Lower leg skin (tissue), 4 donors: ENCODE results near the gene KIAA1671. TPM values are rescaled to one million over a fixed set of nuclear protein-coding genes. Genes with fewer than 3 reads are reported as not detected.

Experiments
- DNase-seq, 2 donors: peaks; one replicate each; pipeline ENCODE4 v3.0.0-alpha.2; 2019; ENCODE audit warnings: low spot score in 2 of 2
- H3K4me3 ChIP-seq: fragments of 200-600 bp; sonication (generic); 2 replicates; pipeline ENCODE4 v1.5.1; 2017; ENCODE audit warnings: mild to moderate bottlenecking, low read depth; ENCODE audit not compliant: poor library complexity, severe bottlenecking
- POLR2A ChIP-seq, 2 donors: fragments of 450-650 bp; IDR thresholded peaks; one replicate each; pipeline ENCODE4 v1.6.1; 2016 to 2017; ENCODE audit warnings: antibody characterized with exemption in 2 of 2, mild to moderate bottlenecking in 1 of 2, moderate library complexity in 1 of 2
- WGBS, 2 donors: methylation state at CpG; one replicate each; pipeline ENCODE4 v1.1.5; 2018; 5-methylcytosine and 5-hydroxymethylcytosine counted together
- intact Hi-C: fragments of 100-400 bp; cut with DNase I; formaldehyde crosslinking; loops from one replicate; pipeline ENCODE4 v1.15.0; 2023; ENCODE audit warnings: low total_unique reads
- total RNA-seq, 4 donors: library from RNA; depleted of rRNA; stranded (reverse); fragments of >200 nt; gene quantifications; one replicate each; pipeline ENCODE4 v1.1.0, GENCODE V29; 2016
- TF ChIP-seq, protein P1 (sequence below), 3 donors: fragments of 450-650 bp; IDR thresholded peaks; one replicate each; pipeline ENCODE4 v1.5.1; 2016; ENCODE audit warnings: antibody characterized with exemption in 3 of 3, mild to moderate bottlenecking in 3 of 3, moderate library complexity in 2 of 3

KIAA1671 gene
- total RNA-seq, 4 donors from 2014 or later, result 60.0 to 87.8 (median 85.1) TPM

GRCh38 chr22:24994070-24994763 is 41.7 kb downstream of the KIAA1671 start:
- intact Hi-C loops, result no loop called here
- TF ChIP-seq, protein P1, sequence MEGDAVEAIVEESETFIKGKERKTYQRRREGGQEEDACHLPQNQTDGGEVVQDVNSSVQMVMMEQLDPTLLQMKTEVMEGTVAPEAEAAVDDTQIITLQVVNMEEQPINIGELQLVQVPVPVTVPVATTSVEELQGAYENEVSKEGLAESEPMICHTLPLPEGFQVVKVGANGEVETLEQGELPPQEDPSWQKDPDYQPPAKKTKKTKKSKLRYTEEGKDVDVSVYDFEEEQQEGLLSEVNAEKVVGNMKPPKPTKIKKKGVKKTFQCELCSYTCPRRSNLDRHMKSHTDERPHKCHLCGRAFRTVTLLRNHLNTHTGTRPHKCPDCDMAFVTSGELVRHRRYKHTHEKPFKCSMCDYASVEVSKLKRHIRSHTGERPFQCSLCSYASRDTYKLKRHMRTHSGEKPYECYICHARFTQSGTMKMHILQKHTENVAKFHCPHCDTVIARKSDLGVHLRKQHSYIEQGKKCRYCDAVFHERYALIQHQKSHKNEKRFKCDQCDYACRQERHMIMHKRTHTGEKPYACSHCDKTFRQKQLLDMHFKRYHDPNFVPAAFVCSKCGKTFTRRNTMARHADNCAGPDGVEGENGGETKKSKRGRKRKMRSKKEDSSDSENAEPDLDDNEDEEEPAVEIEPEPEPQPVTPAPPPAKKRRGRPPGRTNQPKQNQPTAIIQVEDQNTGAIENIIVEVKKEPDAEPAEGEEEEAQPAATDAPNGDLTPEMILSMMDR (IDR thresholded peaks at IDR 0.05), result no peak
- TF ChIP-seq POLR2A (IDR thresholded peaks at IDR 0.05), result no peak
- H3K4me3 ChIP-seq, result no peak overlapping the region
- no peak for DNase-seq
- WGBS, 2 donors, result 37 to 48% methylated on average over 7 of the region's 7 CpGs

- intact Hi-C loops, result no loop called here
- H3K4me3 ChIP-seq, result no peak overlapping the region
- TF ChIP-seq POLR2A (IDR thresholded peaks at IDR 0.05), result no peak
- TF ChIP-seq, protein P1 (IDR thresholded peaks at IDR 0.05), result no peak
- WGBS, 2 donors, result 90 to 91% methylated on average over 2 of the region's 2 CpGs
- DNase-seq, result no peak
These were observed 43.2 kb downstream of the KIAA1671 start for GRCh38 chr22:24995649-24996180.

- intact Hi-C loops, result no loop called here
- TF ChIP-seq, protein P1 (IDR thresholded peaks at IDR 0.05), result no peak
- no peak for TF ChIP-seq POLR2A (IDR thresholded peaks at IDR 0.05)
- WGBS, 2 donors, result 6 to 15% methylated on average over 5 of the region's 5 CpGs
- no peak for DNase-seq
- H3K4me3 ChIP-seq, result no peak overlapping the region
These were observed 44.0 kb downstream of the KIAA1671 start for GRCh38 chr22:24996420-24996952.

DNA sequence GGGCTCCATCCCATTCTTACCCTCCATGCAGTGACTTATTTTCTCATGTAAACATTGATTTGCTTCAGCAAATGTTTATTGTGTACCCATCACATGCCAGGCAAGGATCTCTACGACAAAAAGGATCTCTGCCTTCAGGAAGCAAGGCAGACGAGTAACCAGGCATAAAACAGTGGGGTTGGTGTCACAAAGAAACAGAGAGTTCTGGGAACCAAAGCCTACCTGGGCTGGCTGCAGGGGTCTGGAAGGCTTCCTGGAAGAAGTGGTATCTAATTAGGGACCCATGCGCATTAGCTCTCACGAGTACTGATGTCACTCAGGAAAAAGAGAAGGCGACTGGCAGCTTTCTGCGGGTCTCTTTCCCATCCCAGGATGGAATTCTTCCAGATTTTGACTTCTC is 44.5 kb downstream of the KIAA1671 start:
- no peak overlapping the region for H3K4me3 ChIP-seq
- DNase-seq, result no peak
- TF ChIP-seq POLR2A (IDR thresholded peaks at IDR 0.05), result no peak
- TF ChIP-seq, protein P1 (IDR thresholded peaks at IDR 0.05), result no peak
- intact Hi-C loops, result no loop called here
- WGBS, 2 donors, result 76 to 80% methylated on average over 6 of the region's 6 CpGs

- TF ChIP-seq, protein P1 (IDR thresholded peaks at IDR 0.05), result no peak
- TF ChIP-seq POLR2A (IDR thresholded peaks at IDR 0.05), result no peak
- no peak overlapping the region for H3K4me3 ChIP-seq
- no peak for DNase-seq
- 82 to 86% methylated on average over 8 of the region's 8 CpGs for WGBS, 2 donors
- intact Hi-C loops, result no loop called here
These were observed 48.2 kb downstream of the KIAA1671 start for GRCh38 chr22:25000686-25001085.
